HepG2 (cell line): ENCODE data around the gene TMEM131L. TPM values are rescaled to one million over a fixed set of nuclear protein-coding genes. Genes with fewer than 3 reads are reported as not detected.

ENCODE experiments used
- ATAC-seq: fragments of 200-7000 bp; cut with Tn5 transposase; 3 replicates; pipeline ENCODE4 v1.9.1; 2020; ENCODE audit warnings: mild to moderate bottlenecking, moderate library complexity
- BruUV-seq: library from RNA; stranded (reverse); fragments of 400-500 nt; replicated peaks from 2 replicates; lab custom pipeline; 2021; lab: Mats Ljungman, UMichigan
- CTCF ChIA-PET: fragments of 300-600 bp; formaldehyde crosslinking; extraction: SDS; loops from one replicate; lab custom pipeline; 2021; ENCODE audit warnings: low total read pairs, inconsistent platforms, low intra/inter-chr PET ratio; lab: Yijun Ruan, JAX
- POLR2A ChIA-PET: fragments of 350-600 bp; sonication (Branson Sonifier 250); formaldehyde crosslinking; loops from one replicate; lab custom pipeline; 2020; ENCODE audit warnings: antibody characterized with exemption, inconsistent platforms; lab: Yijun Ruan, JAX
- DNase-seq: peaks from one replicate; pipeline ENCODE4 v3.0.0-alpha.2; 2015; ENCODE audit warnings: low spot score
- FAIRE-seq: peaks from 3 replicates; lab custom pipeline; 2011; peaks lifted over from hg19 to GRCh38; lab: Jason Lieb, UNC
- H2AFZ ChIP-seq: one replicate; pipeline ENCODE4 v1.6.1; 2011; ENCODE audit warnings: low read length, inconsistent platforms
- H3K27ac ChIP-seq: fragments of 300-600 bp; 3 replicates; pipeline ENCODE4 v1.8.0; 2011; ENCODE audit warnings: mixed run types, mild to moderate bottlenecking, mixed read lengths, low read length, inconsistent platforms; ENCODE audit not compliant: insufficient read depth; ENCODE audit errors: extremely low read length
- H3K27me3 ChIP-seq, 2 experiments: fragments of 200-600 bp in 1 of 2; 2 replicates in 1 of 2; 3 replicates in 1 of 2; pipeline versions ENCODE4 v1.6.0 to v1.8.0; 2011; ENCODE audit warnings: low read length in 2 of 2, mild to moderate bottlenecking in 2 of 2, moderate library complexity in 2 of 2, inconsistent platforms in 1 of 2; ENCODE audit not compliant: insufficient read depth in 2 of 2, control insufficient read depth in 1 of 2
- H3K36me3 ChIP-seq, 2 experiments: fragments of 200-600 bp in 1 of 2; replicated peaks in 1 of 2; 2 replicates in 1 of 2; 3 replicates in 1 of 2; pipeline versions ENCODE4 v1.5.1 to v1.8.0; 2011; ENCODE audit warnings: low read length in 2 of 2, inconsistent platforms in 1 of 2; ENCODE audit not compliant: insufficient read depth in 2 of 2, control insufficient read depth in 1 of 2
- H3K4me1 ChIP-seq: 2 replicates; pipeline ENCODE4 v1.5.1; 2012; ENCODE audit warnings: low read length, inconsistent platforms; ENCODE audit not compliant: insufficient read depth
- H3K4me2 ChIP-seq: 2 replicates; pipeline ENCODE4 v1.6.0; 2011; ENCODE audit warnings: low read depth, low read length, inconsistent platforms
- H3K4me3 ChIP-seq, 3 experiments: fragments of 200-600 bp in 1 of 3; sonication (generic), shearing (Covaris generic) in 1 of 3; replicated peaks in 1 of 3; 2 replicates each; pipeline ENCODE4 v1.5.1; 2011 to 2016; ENCODE audit warnings: low read length in 3 of 3, inconsistent platforms in 2 of 3, low read depth in 2 of 3, mild to moderate bottlenecking in 2 of 3, control low read depth in 1 of 3, mixed read lengths in 1 of 3; ENCODE audit not compliant: insufficient read depth in 1 of 3
- H3K79me2 ChIP-seq: one replicate; pipeline ENCODE4 v1.6.1; 2011; ENCODE audit warnings: low read length, inconsistent platforms; ENCODE audit not compliant: insufficient read depth
- H3K9ac ChIP-seq: 2 replicates; pipeline ENCODE4 v1.6.0; 2011; ENCODE audit warnings: mild to moderate bottlenecking, low read depth, low read length, inconsistent platforms; ENCODE audit not compliant: insufficient read depth
- H3K9me3 ChIP-seq: 2 replicates; pipeline ENCODE4 v1.5.1; 2012; ENCODE audit warnings: mild to moderate bottlenecking, low read length
- H4K20me1 ChIP-seq: 2 replicates; pipeline ENCODE4 v1.6.0; 2011; ENCODE audit warnings: inconsistent platforms, mild to moderate bottlenecking, low read length, moderate library complexity; ENCODE audit not compliant: insufficient read depth
- ATF7 ChIP-seq, 2 experiments: fragments of 450-650 bp in 1 of 2; sonication (generic) in 1 of 2; formaldehyde crosslinking in 1 of 2; IDR thresholded peaks; 2 replicates each; pipeline versions ENCODE4 v1.4.0 to v1.6.1; 2016 to 2020; ENCODE audit warnings: antibody characterized with exemption in 1 of 2, mild to moderate bottlenecking in 1 of 2, missing genetic modification reagents in 1 of 2
- DMTF1 ChIP-seq: sonication (generic); formaldehyde crosslinking; IDR thresholded peaks from 2 replicates; pipeline ENCODE4 v1.4.0; 2020; ENCODE audit warnings: mild to moderate bottlenecking, missing genetic modification reagents
- EEA1 ChIP-seq: sonication (generic); formaldehyde crosslinking; IDR thresholded peaks from 2 replicates; pipeline ENCODE4 v1.5.1; 2020; ENCODE audit warnings: mild to moderate bottlenecking, missing genetic modification reagents, borderline replicate concordance
- GPBP1L1 ChIP-seq: sonication (generic); formaldehyde crosslinking; IDR thresholded peaks from 2 replicates; pipeline ENCODE4 v1.5.0; 2020; ENCODE audit warnings: mild to moderate bottlenecking, missing genetic modification reagents
- HMGXB4 ChIP-seq, 2 experiments: sonication (generic) in 1 of 2; formaldehyde crosslinking in 1 of 2; IDR thresholded peaks; 2 replicates each; pipeline versions ENCODE4 v1.4.0 to v1.6.1; 2018 to 2020; ENCODE audit warnings: missing genetic modification reagents in 2 of 2, borderline replicate concordance in 1 of 2, low read depth in 1 of 2, mild to moderate bottlenecking in 1 of 2, missing biosample characterization in 1 of 2
- NFRKB ChIP-seq: fragments of 450-650 bp; IDR thresholded peaks from 2 replicates; pipeline ENCODE4 v1.6.1; 2017
- REXO4 ChIP-seq: sonication (generic); formaldehyde crosslinking; IDR thresholded peaks from 2 replicates; pipeline ENCODE4 v1.8.0; 2022; ENCODE audit warnings: missing genetic modification reagents, mild to moderate bottlenecking, borderline replicate concordance
- SIX1 ChIP-seq: sonication (generic); formaldehyde crosslinking; IDR thresholded peaks from 2 replicates; pipeline ENCODE4 v1.4.0; 2020; ENCODE audit warnings: missing genetic modification reagents, borderline replicate concordance
- STAG1 ChIP-seq: sonication (generic); formaldehyde crosslinking; IDR thresholded peaks from 2 replicates; pipeline ENCODE4 v1.4.0; 2020; ENCODE audit warnings: missing genetic modification reagents
- TEAD3 ChIP-seq: optimal IDR thresholded peaks from 2 replicates; pipeline ENCODE3; 2016; ENCODE audit warnings: borderline replicate concordance
- ZBTB14 ChIP-seq: sonication (generic); formaldehyde crosslinking; IDR thresholded peaks from 2 replicates; pipeline ENCODE4 v1.4.0; 2020; ENCODE audit warnings: missing genetic modification reagents
- ZBTB34 ChIP-seq: sonication (generic); formaldehyde crosslinking; IDR thresholded peaks from 2 replicates; pipeline ENCODE4 v1.8.0; 2022; ENCODE audit warnings: mild to moderate bottlenecking, missing genetic modification reagents
- ZBTB38 ChIP-seq: sonication (generic); formaldehyde crosslinking; IDR thresholded peaks from 2 replicates; pipeline ENCODE4 v1.5.1; 2020; ENCODE audit warnings: mild to moderate bottlenecking, missing genetic modification reagents
- ZMAT5 ChIP-seq: sonication (generic); formaldehyde crosslinking; IDR thresholded peaks from 2 replicates; pipeline ENCODE4 v1.5.0; 2020; ENCODE audit warnings: mild to moderate bottlenecking, low read depth, missing genetic modification reagents, borderline replicate concordance
- ZNF383 ChIP-seq: sonication (generic); formaldehyde crosslinking; IDR thresholded peaks from 2 replicates; pipeline ENCODE4 v1.4.0; 2020; ENCODE audit warnings: missing genetic modification reagents, mild to moderate bottlenecking, borderline replicate concordance
- WGBS: methylation state at CpG from one replicate; pipeline ENCODE4 v1.1.6; 2017; ENCODE audit warnings: low lambda C conversion rate; 5-methylcytosine and 5-hydroxymethylcytosine counted together
- in situ Hi-C: cut with HindIII; loops from 2 replicates; pipeline ENCODE4 v1.10.0; 2017; ENCODE audit warnings: low pct_unique_long_range_greater_than_20kb; ENCODE audit not compliant: extremely low pct_ligation_motif_present
- intact Hi-C: fragments of 100-400 bp; cut with micrococcal nuclease; formaldehyde crosslinking; loops from one replicate; pipeline ENCODE4 v1.10.0; 2022; ENCODE audit not compliant: unreplicated experiment
- polyA plus RNA-seq, 8 experiments: library from polyadenylated mRNA; depleted of rRNA in 3 of 8; stranded (reverse) in 7 of 8; unstranded in 1 of 8; fragments of >200 nt; fragmentation: Illumina TruSeq in 4 of 8; extraction: Trizol in 4 of 8; gene quantifications; 2 replicates each; pipeline versions ENCODE4 v1.2.1 to v1.2.3, GENCODE V29; 2011 to 2016; ENCODE audit warnings: low read depth in 4 of 8, missing spikeins in 1 of 8, mixed read lengths in 1 of 8; ENCODE audit not compliant: insufficient read depth in 1 of 8
- total RNA-seq, 5 experiments: library from RNA; depleted of rRNA; stranded (reverse); fragments of >200 nt; fragmentation: Illumina TruSeq; extraction: Trizol; gene quantifications; 2 replicates each; pipeline ENCODE4 v1.2.3, GENCODE V29; 2016; ENCODE audit warnings: low read depth in 1 of 5

The TMEM131L gene
- total and polyA plus RNA-seq, 2 of the 13 experiments (the other 11 are each of a cell fraction or from before 2014, with no cell fraction given), result 2.2 to 4.5 TPM

GRCh38 chr4:153572609-153573008 lies 106.4 kb downstream of the TMEM131L start:
- DNase-seq (no peak), FAIRE-seq (no peak), ATAC-seq (no peak)
- 97% methylated on average over 3 of the region's 3 CpGs for WGBS
- Histone ChIP-seq H3K4me2 (no peak overlapping the region), H4K20me1 (no peaks in the 10 kb centered on the region), H3K36me3 (peaks cover 0 to 2% of the 10 kb centered on the region in 2 experiments; a peak in 1 of 5 replicates), H3K27ac (no peak overlapping the region), H3K9ac (no peak overlapping the region), H3K27me3 (no peaks in the 10 kb centered on the region), H3K9me3 (no peaks in the 10 kb centered on the region), H3K79me2 (no peaks in the 10 kb centered on the region), H2AFZ (no peak overlapping the region), H3K4me3 (no peak overlapping the region), H3K4me1 (peaks cover 59% of the 10 kb centered on the region)
- intact Hi-C loops (loop anchor here (10.0 kb wide), 1 partner anchor 368 kb away; the partner anchor contains the start of gene TRIM2), in situ Hi-C loops (loop anchor here (5.0 to 10.0 kb wide), 2 partner anchors 135 to 418 kb away; no protein-coding TSS in a partner anchor)
- ChIA-PET POLR2A (no interaction called here), CTCF (no interaction called here)
- no TSS peak for BruUV-seq
- no peak for TF ChIP-seq ZNF383 (CRISPR knock-in tag)
- TF ChIP-seq SIX1 (CRISPR knock-in tag), result no peak
- no peak for TF ChIP-seq TEAD3 (CRISPR knock-in tag)
- no peak for TF ChIP-seq REXO4 (CRISPR knock-in tag)
- TF ChIP-seq DMTF1, result no peak
- no peak for TF ChIP-seq ZMAT5
- TF ChIP-seq NFRKB, result no peak
- TF ChIP-seq ZBTB34 (CRISPR knock-in tag), result no peak
- TF ChIP-seq EEA1 (CRISPR knock-in tag), result no peak
- no peak for TF ChIP-seq ZBTB14
- TF ChIP-seq STAG1 (CRISPR knock-in tag), result no peak
- no peak for TF ChIP-seq ZBTB38 (CRISPR knock-in tag)
- no peak for TF ChIP-seq GPBP1L1 (CRISPR knock-in tag)
- TF ChIP-seq HMGXB4 (CRISPR knock-in tag; IDR thresholded peaks at IDR 0.05; ENCODE audit: borderline replicate concordance in 1 of 2, low read depth in 1 of 2), result no peak
- no peak for TF ChIP-seq ATF7 (IDR thresholded peaks at IDR 0.05)
- TF ChIP-seq ATF7 (CRISPR knock-in tag; IDR thresholded peaks at IDR 0.05), result no peak
